ENCODE data around the gene FCAMR.

The FCAMR gene

DNA sequence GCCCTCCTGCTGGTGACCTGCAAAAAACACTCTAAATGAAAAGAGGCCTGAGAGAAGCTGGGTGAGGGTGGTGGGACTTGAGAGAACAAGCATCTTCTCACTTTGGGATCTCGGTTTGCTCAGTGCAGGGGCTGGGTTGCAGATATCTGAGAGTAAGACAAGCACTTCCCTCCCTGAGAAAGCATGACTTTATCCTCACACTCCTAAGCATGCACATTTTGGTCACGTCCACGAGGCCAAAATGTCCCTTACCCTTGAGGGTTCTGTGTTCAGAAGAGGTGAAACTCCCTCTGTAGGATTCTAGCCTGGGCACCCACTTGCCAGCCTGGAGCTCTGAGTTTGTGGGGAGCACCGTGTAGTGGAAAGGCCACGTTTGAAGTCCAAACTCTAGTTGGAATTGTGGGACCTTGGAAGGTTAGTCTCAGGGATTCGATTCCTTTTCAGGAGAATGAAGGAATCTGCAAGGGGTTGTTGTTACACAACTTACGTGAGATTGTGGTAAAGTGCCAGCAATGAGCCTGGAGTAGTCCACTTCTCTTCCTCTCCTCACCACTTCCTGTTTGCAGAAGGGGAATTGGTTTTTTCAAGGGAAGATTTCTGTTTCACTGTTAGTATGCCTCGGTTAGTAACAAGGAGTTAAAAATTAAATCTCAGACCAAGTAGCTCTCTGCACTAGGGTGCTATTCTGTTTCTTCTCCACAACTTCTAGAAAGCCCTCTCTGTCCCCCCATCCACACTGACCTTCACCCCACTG is 3.0 kb downstream of the FCAMR start:
- Histone ChIP-seq H3K27ac (no peak overlapping the region), H3K4me3 (no peak overlapping the region)
- no peak for TF ChIP-seq CTCF (IDR thresholded peaks at IDR 0.05)
- DNase-seq (ENCODE audit: low spot score) = no peak

GRCh38 chr1:206965781-206966180 is 4.5 kb downstream of the FCAMR start:
- H3K27ac ChIP-seq = no peak overlapping the region
- TF ChIP-seq CTCF (IDR thresholded peaks at IDR 0.05) = no peak
- H3K4me3 ChIP-seq = no peak overlapping the region
- DNase-seq (ENCODE audit: low spot score) = no peak

GRCh38 chr1:206963740-206964139 is 6.5 kb downstream of the FCAMR start:
- no peak overlapping the region for H3K27ac ChIP-seq
- no peak for DNase-seq (ENCODE audit: low spot score)
- H3K4me3 ChIP-seq = no peak overlapping the region
- no peak for TF ChIP-seq CTCF (IDR thresholded peaks at IDR 0.05)

DNA sequence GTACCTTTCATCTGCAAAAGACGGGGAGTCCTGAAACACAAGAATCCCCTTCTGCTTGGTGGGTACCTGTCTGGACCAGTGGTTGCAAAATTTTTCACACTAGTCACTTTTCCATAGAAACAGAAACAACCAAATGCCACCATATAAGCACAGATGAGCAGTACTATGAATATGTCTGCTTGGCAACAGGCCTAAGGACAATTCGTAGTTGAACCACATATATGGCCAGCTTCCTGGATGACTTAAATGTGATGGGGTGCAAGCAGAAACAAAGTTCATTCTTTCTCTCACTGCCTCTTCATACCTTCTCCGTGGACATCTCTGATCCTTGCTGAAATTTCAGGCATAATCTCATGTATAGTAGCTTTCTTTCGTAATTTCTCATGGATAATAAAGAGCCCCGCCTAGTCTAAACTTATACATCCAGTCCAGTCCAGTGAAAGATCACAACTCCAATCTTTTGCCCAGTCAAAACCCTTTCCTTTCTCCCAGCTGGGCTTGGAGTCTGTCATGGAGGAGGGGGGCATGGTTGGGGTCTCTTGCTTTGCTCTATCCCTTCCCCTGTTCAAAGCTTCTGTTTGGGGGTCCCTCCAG is 7.0 kb downstream of the FCAMR start:
- no peak overlapping the region for H3K27ac ChIP-seq
- DNase-seq (ENCODE audit: low spot score) = no peak
- H3K4me3 ChIP-seq = no peak overlapping the region
- TF ChIP-seq CTCF (IDR thresholded peaks at IDR 0.05) = no peak

DNA sequence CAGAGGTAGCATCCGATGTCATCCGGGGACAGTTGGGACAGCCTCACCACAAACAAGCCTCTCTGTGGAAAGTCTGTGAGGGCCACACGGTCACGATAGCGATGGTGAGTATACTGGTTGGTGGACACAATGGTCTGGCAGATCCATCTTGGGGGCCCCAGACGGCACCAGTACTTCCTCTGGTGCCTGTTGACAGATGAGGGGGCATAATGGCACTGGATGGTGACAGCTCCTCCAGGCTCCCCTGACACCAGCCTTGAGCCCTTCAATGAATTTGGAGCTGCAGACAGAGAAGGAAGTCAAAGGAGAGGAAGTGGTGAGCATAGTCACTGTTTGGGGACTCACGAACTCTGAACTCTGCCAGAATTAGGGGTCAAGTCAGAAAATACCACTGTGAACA is 8.0 kb downstream of the FCAMR start:
- no peak for TF ChIP-seq CTCF (IDR thresholded peaks at IDR 0.05)
- Histone ChIP-seq H3K27ac (no peak overlapping the region), H3K4me3 (no peak overlapping the region)
- no peak for DNase-seq (ENCODE audit: low spot score)

- no peak for TF ChIP-seq CTCF (IDR thresholded peaks at IDR 0.05)
- no peak overlapping the region for H3K27ac ChIP-seq
- H3K4me3 ChIP-seq = no peak overlapping the region
- DNase-seq (ENCODE audit: low spot score) = no peak
Measured at GRCh38 chr1:206961668-206962067, 8.6 kb downstream of the FCAMR start.
